Midbrain (tissue), 1 donor: Measurements from ENCODE around the gene VSTM4.

ENCODE experiments used
- DNase-seq: peaks from one replicate; lab custom pipeline; 2025; lab: John Stamatoyannopoulos, UW

The VSTM4 gene

GRCh38 chr10:49007129-49007528 is 108.2 kb downstream of the VSTM4 start:
- no peak for DNase-seq

- no peak for DNase-seq
Observed at GRCh38 chr10:49005270-49005669, 110.1 kb downstream of the VSTM4 start.

- DNase-seq = no peak
Observed at GRCh38 chr10:49001870-49002672, 113.3 kb downstream of the VSTM4 start.

- no peak for DNase-seq
Observed at GRCh38 chr10:49001402-49001801, 113.9 kb downstream of the VSTM4 start.

- no peak for DNase-seq
Observed at GRCh38 chr10:49000437-49001398, 114.6 kb downstream of the VSTM4 start.

- DNase-seq = no peak
Observed at GRCh38 chr10:48999346-48999745, 116.0 kb downstream of the VSTM4 start.

GRCh38 chr10:48996329-48996728 is 119.0 kb downstream of the VSTM4 start:
- no peak for DNase-seq

- DNase-seq = no peak
Observed at GRCh38 chr10:48993627-48994026, 121.7 kb downstream of the VSTM4 start.

- peak; percentile 32 for DNase-seq
Observed at GRCh38 chr10:48990226-48990625, 125.1 kb downstream of the VSTM4 start.

- no peak for DNase-seq
Observed at GRCh38 chr10:48985621-48986158, 129.6 kb downstream of the VSTM4 start.

GRCh38 chr10:48983648-48984351 is 131.5 kb downstream of the VSTM4 start:
- no peak for DNase-seq

GRCh38 chr10:48982584-48982983 is 132.7 kb downstream of the VSTM4 start:
- no peak for DNase-seq

GRCh38 chr10:48981310-48981907 is 133.9 kb downstream of the VSTM4 start:
- DNase-seq = peak; percentile 58

- DNase-seq = no peak
Observed at GRCh38 chr10:48978318-48978717, 137.0 kb downstream of the VSTM4 start.

- DNase-seq = peak; percentile 4
Observed at GRCh38 chr10:48976196-48976595, 139.1 kb downstream of the VSTM4 start.

- no peak for DNase-seq
Observed at GRCh38 chr10:48974510-48975156, 140.7 kb downstream of the VSTM4 start.

- no peak for DNase-seq
Observed at GRCh38 chr10:48973065-48973464, 142.3 kb downstream of the VSTM4 start.

GRCh38 chr10:48970654-48971053 is 144.7 kb downstream of the VSTM4 start:
- no peak for DNase-seq

- no peak for DNase-seq
Observed at GRCh38 chr10:48970046-48970445, 145.3 kb downstream of the VSTM4 start.

GRCh38 chr10:48968036-48968435 is 147.3 kb downstream of the VSTM4 start:
- DNase-seq = no peak

GRCh38 chr10:48965460-48965859 is 149.9 kb downstream of the VSTM4 start:
- DNase-seq = no peak
